B cell (primary cell): ENCODE results near the gene THBS3. TPM values are rescaled to one million over a fixed set of nuclear protein-coding genes. Genes with fewer than 3 reads are reported as not detected.
"Not testable (repeated sequence)": the region's sequence is repeated elsewhere in the genome, so short reads cannot be mapped to it uniquely, and the experiment has no call there.

Experiments
- ATAC-seq: fragments of 200-7000 bp; cut with Tn5 transposase; one replicate; pipeline ENCODE4 v1.10.0; 2021; ENCODE audit warnings: low read depth, mild to moderate bottlenecking, moderate number of reproducible peaks, moderate library complexity
- CTCF ChIA-PET: fragments of 350-600 bp; sonication (Branson Sonifier 250); formaldehyde crosslinking; loops from one replicate; lab custom pipeline; 2021; ENCODE audit warnings: antibody characterized with exemption, inconsistent platforms; lab: Charles Lee
- POLR2A ChIA-PET: fragments of 350-600 bp; sonication (Branson Sonifier 250); formaldehyde crosslinking; loops from one replicate; lab custom pipeline; 2021; ENCODE audit warnings: antibody characterized with exemption; lab: Charles Lee
- DNase-seq: peaks from one replicate; pipeline ENCODE4 v3.0.0; 2013
- H2AFZ ChIP-seq: 2 replicates; pipeline ENCODE4 v1.6.1; 2012; ENCODE audit warnings: mild to moderate bottlenecking, low read depth, low read length; ENCODE audit not compliant: insufficient read depth, poor library complexity, severe bottlenecking
- H3K27ac ChIP-seq, 2 donors: 1 replicate in 1 of 2; 2 replicates in 1 of 2; pipeline ENCODE4 v1.5.1; 2012 to 2013; ENCODE audit warnings: low read length in 2 of 2, mild to moderate bottlenecking in 2 of 2, moderate library complexity in 1 of 2
- H3K27me3 ChIP-seq, 4 experiments: fragments of 200-600 bp in 1 of 4; sonication (generic) in 1 of 4; replicated peaks in 1 of 4; 1 replicate in 2 of 4; 2 replicates in 2 of 4; pipeline versions ENCODE4 v1.6.1 to v1.7.0; 2013 to 2016; ENCODE audit warnings: low read length in 3 of 4, mild to moderate bottlenecking in 2 of 4, mixed read lengths in 1 of 4, moderate library complexity in 1 of 4; ENCODE audit not compliant: insufficient read depth in 4 of 4, control insufficient read depth in 3 of 4; ENCODE audit errors: control extremely low read depth in 1 of 4
- H3K36me3 ChIP-seq, 2 experiments: replicated peaks in 1 of 2; 1 replicate in 1 of 2; 2 replicates in 1 of 2; pipeline versions ENCODE4 v1.6.1 to v1.7.1; 2013; ENCODE audit warnings: low read length in 1 of 2; ENCODE audit not compliant: insufficient read depth in 2 of 2, control insufficient read depth in 1 of 2; ENCODE audit errors: control extremely low read depth in 1 of 2, extremely low read depth in 1 of 2
- H3K4me1 ChIP-seq, 2 donors: fragments of 200-600 bp in 1 of 2; sonication (generic) in 1 of 2; 1 replicate in 1 of 2; 2 replicates in 1 of 2; pipeline versions ENCODE4 v1.5.1 to v1.6.1; 2013 to 2017; ENCODE audit warnings: low read length in 2 of 2; ENCODE audit not compliant: control insufficient read depth in 2 of 2, insufficient read depth in 2 of 2
- H3K4me2 ChIP-seq: replicated peaks from 2 replicates; pipeline ENCODE3; 2012; ENCODE audit warnings: mild to moderate bottlenecking, low read depth, low read length; ENCODE audit not compliant: poor library complexity, severe bottlenecking
- H3K4me3 ChIP-seq, 5 experiments: fragments of 200-600 bp in 1 of 5; sonication (generic) in 1 of 5; 1 replicate in 3 of 5; 2 replicates in 2 of 5; pipeline versions ENCODE4 v1.5.1 to v1.7.0; 2011 to 2016; ENCODE audit warnings: low read length in 4 of 5, mild to moderate bottlenecking in 4 of 5, low read depth in 2 of 5, control low read depth in 1 of 5, moderate library complexity in 1 of 5; ENCODE audit not compliant: insufficient read depth in 1 of 5; ENCODE audit errors: control extremely low read depth in 1 of 5, extremely low read depth in 1 of 5
- H3K79me2 ChIP-seq: fragments of 200-600 bp; sonication (generic); one replicate; pipeline ENCODE4 v1.6.0; 2016; ENCODE audit warnings: low read length; ENCODE audit not compliant: control insufficient read depth, insufficient read depth
- H3K9ac ChIP-seq: fragments of 200-600 bp; sonication (generic); 2 replicates; pipeline ENCODE4 v1.6.1; 2017; ENCODE audit warnings: mild to moderate bottlenecking, low read length, moderate library complexity
- H3K9me3 ChIP-seq, 3 donors: one replicate each; pipeline versions ENCODE4 v1.6.1 to v1.7.1; 2013; ENCODE audit warnings: low read length in 2 of 3; ENCODE audit not compliant: control insufficient read depth in 2 of 3, insufficient read depth in 1 of 3; ENCODE audit errors: control extremely low read depth in 1 of 3
- H4K20me1 ChIP-seq: 2 replicates; pipeline ENCODE4 v1.6.0; 2012; ENCODE audit warnings: mild to moderate bottlenecking, low read length; ENCODE audit not compliant: insufficient read depth, control insufficient read depth, poor library complexity, severe bottlenecking
- H3K27ac Mint-ChIP-seq: one replicate; pipeline ENCODE4 v1.8.0; 2021; ENCODE audit warnings: mixed read lengths
- H3K27me3 Mint-ChIP-seq: one replicate; pipeline ENCODE4 v1.8.0; 2021; ENCODE audit warnings: mixed read lengths
- H3K4me1 Mint-ChIP-seq: one replicate; pipeline ENCODE4 v1.8.0; 2021; ENCODE audit warnings: mixed read lengths
- H3K4me3 Mint-ChIP-seq: one replicate; pipeline ENCODE4 v1.8.0; 2021; ENCODE audit warnings: mixed read lengths
- H3K9me3 Mint-ChIP-seq: one replicate; pipeline ENCODE4 v1.8.0; 2022; ENCODE audit warnings: mixed read lengths; ENCODE audit not compliant: insufficient read depth
- EZH2 ChIP-seq: IDR thresholded peaks from 2 replicates; pipeline ENCODE4 v1.6.1; 2012; ENCODE audit warnings: borderline replicate concordance, low read depth, mild to moderate bottlenecking, moderate library complexity, low read length; ENCODE audit not compliant: insufficient read depth, poor library complexity, severe bottlenecking
- WGBS: methylation state at CpG from one replicate; pipeline ENCODE4 v1.1.5; 2013; ENCODE audit warnings: missing lambda C conversion rate; ENCODE audit not compliant: insufficient coverage; 5-methylcytosine and 5-hydroxymethylcytosine counted together
- intact Hi-C: fragments of 100-400 bp; cut with micrococcal nuclease; formaldehyde crosslinking; loops from one replicate; pipeline ENCODE4 v1.10.0; 2022
- polyA plus RNA-seq: library from polyadenylated mRNA; depleted of rRNA; stranded (reverse); fragments of >200 nt; gene quantifications from 2 replicates; pipeline ENCODE4 v1.2.3, GENCODE V29; 2012
- total RNA-seq, 2 donors: library from RNA; stranded (reverse); fragments of 120-200 nt in 1 of 2; gene quantifications; 1 replicate in 1 of 2; 2 replicates in 1 of 2; pipeline versions ENCODE4 v1.2.3 to v1.2.4, GENCODE V29; 2013 to 2022
- TF ChIP-seq, protein P1 (sequence below): fragments of 200-600 bp; IDR thresholded peaks from one replicate; pipeline ENCODE4 v1.8.0; 2022; ENCODE audit warnings: antibody characterized with exemption, mild to moderate bottlenecking

The THBS3 gene
- total and polyA plus RNA-seq, 2 donors (not counting 1 experiment from before 2014, with no cell fraction given): 28.0 to 28.6 TPM

DNA sequence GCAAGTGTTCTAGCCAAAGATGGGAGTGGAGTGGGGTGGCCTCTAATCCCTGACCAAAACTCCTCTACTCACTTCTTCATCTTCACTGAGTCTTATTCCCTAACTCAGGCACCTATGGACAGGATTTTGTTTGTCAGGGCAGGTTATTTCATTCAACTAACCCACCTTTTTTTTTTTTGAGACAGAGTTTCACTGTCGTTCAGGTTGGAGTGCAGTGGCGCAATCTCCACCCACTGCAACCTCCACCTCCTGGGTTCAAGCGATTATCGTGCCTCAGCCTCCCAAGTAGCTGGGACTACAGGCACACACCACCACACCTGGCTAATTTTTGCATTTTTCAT, 39.6 kb downstream of the THBS3 start:
- H3K4me3 Mint-ChIP-seq: peak overlapping the region; percentile 82
- not testable (repeated sequence) for H3K27ac ChIP-seq, H4K20me1 ChIP-seq, H3K27me3 ChIP-seq, H3K9ac ChIP-seq, H3K9me3 Mint-ChIP-seq, H3K27me3 Mint-ChIP-seq, ATAC-seq, DNase-seq, H3K4me3 ChIP-seq
- Histone ChIP-seq H3K4me2 (peak overlapping the region; percentile 77), H3K4me1 (peaks cover 18 to 31% of the 10 kb centered on the region in 2 donors), H2AFZ (peak overlapping the region; percentile 69), H3K79me2 (peaks cover 34% of the 10 kb centered on the region), H3K9me3 (peaks cover 0 to 10% (median 0%) of the 10 kb centered on the region in 3 donors), H3K36me3 (peaks cover 0 to 21% of the 10 kb centered on the region in 2 experiments)
- H3K4me1 Mint-ChIP-seq: peaks cover 31% of the 10 kb centered on the region
- POLR2A ChIA-PET: interaction anchor here (1.4 to 1.5 kb wide), 4 partner anchors 32 to 83 kb away, joined by 6 to 10 read pairs (median 8); partner anchors contain the start of gene SLC50A1
- peak overlapping the region; percentile 83 for H3K27ac Mint-ChIP-seq
- 40% methylated on average over 2 of the region's 4 CpGs for WGBS
- CTCF ChIA-PET: interaction anchor here (0.7 to 10.6 kb wide), 28 partner anchors 9 to 498 kb away, joined by 3 to 307 read pairs (median 6); partner anchors contain the start of genes EFNA4 and SLC50A1
- intact Hi-C loops: loop anchor here (5.0 kb wide), 1 partner anchor 41 kb away; the partner anchor contains the start of gene EFNA1

DNA sequence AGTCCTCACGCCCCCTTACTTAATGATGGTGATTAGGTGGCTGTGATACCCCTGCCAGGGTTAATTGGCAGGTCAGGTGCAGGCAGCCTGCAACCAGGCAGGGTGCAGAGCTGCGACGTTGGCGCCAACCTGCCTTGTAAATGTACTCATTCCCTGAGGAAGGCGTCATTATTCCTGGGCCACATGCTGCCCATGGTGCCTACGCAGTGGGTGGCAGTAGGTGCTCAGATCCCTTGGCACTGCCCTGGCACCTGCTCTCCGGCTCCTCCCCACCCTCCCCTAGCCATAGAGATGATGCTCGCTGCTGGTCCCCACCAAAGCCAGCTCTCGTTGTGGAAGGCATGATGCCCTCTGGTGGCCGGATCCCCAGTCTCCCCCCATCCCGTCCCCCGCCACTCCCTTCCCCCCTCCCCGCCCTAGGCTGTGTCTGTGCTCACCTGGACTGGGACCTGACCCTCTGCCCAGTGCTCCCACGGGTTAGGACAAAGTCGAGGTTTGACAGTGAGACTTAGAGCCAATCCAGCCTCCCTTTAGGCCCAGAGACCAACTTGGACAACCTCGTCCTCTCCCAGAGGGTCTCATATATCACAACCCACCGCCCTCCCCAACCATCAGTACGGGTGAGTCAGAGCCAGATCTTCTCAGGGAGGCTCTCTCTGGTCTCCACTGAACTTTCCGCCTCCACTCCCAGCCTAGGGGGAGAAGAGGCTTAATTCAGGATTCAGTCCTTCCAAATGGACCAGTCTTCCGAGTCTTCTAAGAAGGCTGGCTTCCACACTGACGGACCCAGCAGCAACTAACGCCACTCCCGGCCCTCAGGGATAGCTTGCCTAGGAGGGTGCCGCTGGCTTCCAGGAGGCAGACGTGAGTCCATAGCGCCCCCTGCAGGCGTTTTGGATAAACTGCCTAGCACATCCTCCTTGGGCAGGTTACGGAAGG, 40.3 kb downstream of the THBS3 start:
- H3K27ac ChIP-seq: peak overlapping the region; percentile 2 to 34
- H3K4me2 ChIP-seq: peak overlapping the region; percentile 77
- TF ChIP-seq, protein P1, sequence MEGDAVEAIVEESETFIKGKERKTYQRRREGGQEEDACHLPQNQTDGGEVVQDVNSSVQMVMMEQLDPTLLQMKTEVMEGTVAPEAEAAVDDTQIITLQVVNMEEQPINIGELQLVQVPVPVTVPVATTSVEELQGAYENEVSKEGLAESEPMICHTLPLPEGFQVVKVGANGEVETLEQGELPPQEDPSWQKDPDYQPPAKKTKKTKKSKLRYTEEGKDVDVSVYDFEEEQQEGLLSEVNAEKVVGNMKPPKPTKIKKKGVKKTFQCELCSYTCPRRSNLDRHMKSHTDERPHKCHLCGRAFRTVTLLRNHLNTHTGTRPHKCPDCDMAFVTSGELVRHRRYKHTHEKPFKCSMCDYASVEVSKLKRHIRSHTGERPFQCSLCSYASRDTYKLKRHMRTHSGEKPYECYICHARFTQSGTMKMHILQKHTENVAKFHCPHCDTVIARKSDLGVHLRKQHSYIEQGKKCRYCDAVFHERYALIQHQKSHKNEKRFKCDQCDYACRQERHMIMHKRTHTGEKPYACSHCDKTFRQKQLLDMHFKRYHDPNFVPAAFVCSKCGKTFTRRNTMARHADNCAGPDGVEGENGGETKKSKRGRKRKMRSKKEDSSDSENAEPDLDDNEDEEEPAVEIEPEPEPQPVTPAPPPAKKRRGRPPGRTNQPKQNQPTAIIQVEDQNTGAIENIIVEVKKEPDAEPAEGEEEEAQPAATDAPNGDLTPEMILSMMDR: peak; percentile 90
- TF ChIP-seq EZH2: no peak
- H3K4me1 Mint-ChIP-seq: peaks cover 27% of the 10 kb centered on the region
- H3K9me3 ChIP-seq: peaks cover 0 to 10% (median 0%) of the 10 kb centered on the region in 3 donors
- CTCF ChIA-PET: interaction anchor here (0.6 to 10.6 kb wide), 37 partner anchors 10 to 497 kb away, joined by 3 to 307 read pairs (median 5); partner anchors contain the start of genes DPM3, EFNA1, EFNA4 and SLC50A1
- H3K9me3 Mint-ChIP-seq: no peaks in the 10 kb centered on the region
- DNase-seq (peak; percentile 91), ATAC-seq (peak; percentile 81)
- H4K20me1 ChIP-seq: no peaks in the 10 kb centered on the region
- peak overlapping the region; percentile 5 to 48 (median 38) for H3K4me3 ChIP-seq
- no peaks in the 10 kb centered on the region for H3K27me3 ChIP-seq
- no peaks in the 10 kb centered on the region for H3K27me3 Mint-ChIP-seq
- H3K4me3 Mint-ChIP-seq: peak overlapping the region; percentile 82
- peak overlapping the region; percentile 83 for H3K27ac Mint-ChIP-seq
- peak overlapping the region; percentile 69 for H2AFZ ChIP-seq
- peaks cover 0 to 21% of the 10 kb centered on the region in 2 experiments for H3K36me3 ChIP-seq
- peaks cover 28% of the 10 kb centered on the region for H3K79me2 ChIP-seq
- POLR2A ChIA-PET: interaction anchor here (0.7 to 1.5 kb wide), 6 partner anchors 27 to 83 kb away, joined by 3 to 10 read pairs (median 6); partner anchors contain the start of gene SLC50A1
- WGBS: 2% methylated on average over 17 of the region's 28 CpGs
- H3K9ac ChIP-seq: peak overlapping the region; percentile 48
- peaks cover 17 to 28% of the 10 kb centered on the region in 2 donors for H3K4me1 ChIP-seq
- intact Hi-C loops: loop anchor here (1.0 to 5.0 kb wide), 4 partner anchors 27 to 104 kb away; partner anchors contain the start of genes DPM3, EFNA1 and EFNA4
